Activated T-helper 1 cell treated with anti-CD3 and anti-CD28 coated beads, Interleukin-2, amount 50 U/mL, for 16 hours (primary cell): ENCODE measurements around the gene ANKRD18B.
"Not testable (repeated sequence)": the region's sequence is repeated elsewhere in the genome, so short reads cannot be mapped to it uniquely, and the experiment has no call there.

Experiments
- DNase-seq, 2 donors: peaks; one replicate each; pipeline ENCODE4 v3.0.0-alpha.2; 2020; ENCODE audit warnings: low read depth in 1 of 2, low spot score in 1 of 2

Gene ANKRD18B

GRCh38 chr9:33604936-33605335, 80.9 kb downstream of the ANKRD18B start:
- not testable (repeated sequence) for DNase-seq

DNA sequence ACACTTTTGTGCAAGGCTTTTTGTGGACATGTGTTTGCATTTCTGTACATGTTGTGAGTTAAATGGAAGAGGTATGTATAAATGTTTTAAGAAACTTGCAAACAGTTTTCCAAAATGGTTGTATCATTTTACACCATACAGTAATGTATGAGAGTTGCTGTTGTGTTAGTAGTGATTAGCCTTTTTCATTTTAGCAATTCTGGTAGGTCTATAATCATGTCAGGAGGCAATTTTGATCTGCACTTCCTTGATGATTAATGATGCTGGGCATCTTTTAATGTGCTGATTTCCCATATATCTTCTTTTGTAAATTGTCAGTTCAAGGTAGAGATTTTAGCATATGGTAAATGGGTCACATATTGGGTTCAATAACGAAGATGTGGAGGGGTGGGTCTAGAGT, 87.3 kb downstream of the ANKRD18B start:
- no peak for DNase-seq

DNA sequence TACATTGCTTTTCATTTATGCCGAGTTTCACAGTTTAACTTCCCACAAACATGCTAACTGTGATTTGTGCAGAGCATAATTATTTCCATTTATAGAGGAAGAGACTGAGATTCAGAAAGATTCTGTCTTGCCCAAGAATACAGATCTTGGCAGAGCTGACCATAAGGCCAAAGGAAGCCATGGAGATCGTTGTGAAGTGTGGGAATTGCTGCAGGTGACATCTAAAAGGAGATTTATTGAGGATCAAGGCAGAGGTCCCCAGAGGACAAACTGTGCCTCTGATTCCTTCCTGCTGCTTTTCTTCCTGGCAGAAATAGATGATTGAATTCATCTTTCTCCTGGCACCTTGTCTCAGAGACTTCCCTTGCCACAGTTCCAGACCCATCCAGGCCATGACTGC, 88.4 kb downstream of the ANKRD18B start:
- not testable (repeated sequence) for DNase-seq

GRCh38 chr9:33614001-33614687, 90.1 kb downstream of the ANKRD18B start:
- DNase-seq: no peak

- not testable (repeated sequence) for DNase-seq
These were observed 94.3 kb downstream of the ANKRD18B start for GRCh38 chr9:33618370-33618769.

GRCh38 chr9:33619666-33620404, 95.8 kb downstream of the ANKRD18B start:
- DNase-seq: no peak

DNA sequence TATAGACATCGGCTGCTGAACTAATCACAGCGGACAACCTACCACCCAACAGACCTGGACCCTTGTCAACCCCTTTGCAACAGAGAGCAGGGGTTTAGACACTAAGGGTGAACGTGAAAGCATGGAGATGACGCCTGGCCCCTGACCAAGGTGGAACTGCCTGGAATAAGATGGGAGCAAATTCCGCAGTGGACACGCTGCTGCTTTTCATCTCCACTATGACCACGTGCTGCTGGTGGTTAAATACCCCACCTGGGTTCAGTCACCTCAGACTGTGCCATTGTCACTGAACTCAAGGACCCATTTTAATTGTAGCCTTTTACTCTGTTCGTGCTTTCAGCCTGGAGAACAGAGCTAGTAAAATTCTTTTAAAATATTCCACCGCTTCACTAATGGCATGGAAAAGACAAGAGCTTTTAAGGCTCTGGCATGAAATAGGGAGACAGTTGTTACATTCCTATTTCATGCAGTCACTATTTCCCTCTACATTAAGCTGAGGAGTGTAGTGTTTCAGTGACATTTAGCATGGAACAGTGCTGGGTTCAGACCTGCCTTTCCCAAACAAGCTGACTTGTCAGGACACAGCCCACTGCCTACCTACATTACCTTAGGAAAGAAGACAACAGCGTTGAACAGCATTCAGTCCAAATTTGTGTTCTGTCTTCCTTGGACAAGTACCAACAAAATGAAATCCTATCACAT, 96.8 kb downstream of the ANKRD18B start:
- no peak for DNase-seq
